ENCODE measurements around the gene TNS1. TPM values are rescaled to one million over a fixed set of nuclear protein-coding genes. Genes with fewer than 3 reads are reported as not detected.

Gene TNS1
- total RNA-seq, 2 donors from 2014 or later: 20.6 to 164 TPM

GRCh38 chr2:217908544-217908943 lies 94.3 kb downstream of the TNS1 start:
- no peaks in the 10 kb centered on the region for H3K36me3 ChIP-seq
- TF ChIP-seq CTCF (IDR thresholded peaks at IDR 0.05): no peak
- H3K4me1 ChIP-seq: no peaks in the 10 kb centered on the region
- no peak overlapping the region for H3K4me3 ChIP-seq
- no peaks in the 10 kb centered on the region for H3K9me3 ChIP-seq
- DNase-seq: no peak
- H3K9ac ChIP-seq (ENCODE audit: low read depth in 2 of 2, low read length in 2 of 2): no peak overlapping the region
- no peak overlapping the region for H3K27ac ChIP-seq
- no peaks in the 10 kb centered on the region for H3K27me3 ChIP-seq
- intact Hi-C loops (cut with DNase I): no loop called here

- H3K27me3 ChIP-seq: no peaks in the 10 kb centered on the region
- intact Hi-C loops (cut with DNase I): no loop called here
- H3K9ac ChIP-seq (ENCODE audit: low read depth in 2 of 2, low read length in 2 of 2): peak overlapping the region in 1 of 2 donors; percentile 41
- no peaks in the 10 kb centered on the region for H3K9me3 ChIP-seq
- no peak for TF ChIP-seq CTCF (IDR thresholded peaks at IDR 0.05)
- H3K4me3 ChIP-seq: no peak overlapping the region
- no peaks in the 10 kb centered on the region for H3K4me1 ChIP-seq
- no peak overlapping the region for H3K27ac ChIP-seq
- DNase-seq: no peak
- no peaks in the 10 kb centered on the region for H3K36me3 ChIP-seq
Observed at GRCh38 chr2:217907266-217907665, 95.5 kb downstream of the TNS1 start.

GRCh38 chr2:217906798-217907197 lies 96.0 kb downstream of the TNS1 start:
- no peaks in the 10 kb centered on the region for H3K4me1 ChIP-seq
- no peaks in the 10 kb centered on the region for H3K27me3 ChIP-seq
- DNase-seq: no peak
- H3K9ac ChIP-seq (ENCODE audit: low read depth in 2 of 2, low read length in 2 of 2): peak overlapping the region in 1 of 2 donors; percentile 41
- no peaks in the 10 kb centered on the region for H3K36me3 ChIP-seq
- TF ChIP-seq CTCF (IDR thresholded peaks at IDR 0.05): no peak
- peak overlapping the region; percentile 13 for H3K27ac ChIP-seq
- H3K9me3 ChIP-seq: no peaks in the 10 kb centered on the region
- intact Hi-C loops (cut with DNase I): no loop called here
- no peak overlapping the region for H3K4me3 ChIP-seq

GRCh38 chr2:217905896-217906295 lies 96.9 kb downstream of the TNS1 start:
- no peak overlapping the region for H3K4me3 ChIP-seq
- no peaks in the 10 kb centered on the region for H3K4me1 ChIP-seq
- intact Hi-C loops (cut with DNase I): no loop called here
- H3K9ac ChIP-seq (ENCODE audit: low read depth in 2 of 2, low read length in 2 of 2): no peak overlapping the region
- H3K27me3 ChIP-seq: no peaks in the 10 kb centered on the region
- no peaks in the 10 kb centered on the region for H3K36me3 ChIP-seq
- peak overlapping the region; percentile 76 for H3K27ac ChIP-seq
- no peaks in the 10 kb centered on the region for H3K9me3 ChIP-seq
- no peak for TF ChIP-seq CTCF (IDR thresholded peaks at IDR 0.05)
- DNase-seq: no peak

GRCh38 chr2:217905395-217905794 lies 97.4 kb downstream of the TNS1 start:
- no peaks in the 10 kb centered on the region for H3K9me3 ChIP-seq
- no peak for DNase-seq
- TF ChIP-seq CTCF (IDR thresholded peaks at IDR 0.05): no peak
- H3K36me3 ChIP-seq: no peaks in the 10 kb centered on the region
- intact Hi-C loops (cut with DNase I): no loop called here
- H3K4me1 ChIP-seq: no peaks in the 10 kb centered on the region
- H3K27ac ChIP-seq: peak overlapping the region; percentile 76
- peak overlapping the region in 1 of 2 donors; percentile 43 for H3K9ac ChIP-seq (ENCODE audit: low read depth in 2 of 2, low read length in 2 of 2)
- no peaks in the 10 kb centered on the region for H3K27me3 ChIP-seq
- H3K4me3 ChIP-seq: no peak overlapping the region

GRCh38 chr2:217904614-217904965 lies 98.2 kb downstream of the TNS1 start:
- H3K9ac ChIP-seq (ENCODE audit: low read depth in 2 of 2, low read length in 2 of 2): no peak overlapping the region
- intact Hi-C loops (cut with DNase I): no loop called here
- no peaks in the 10 kb centered on the region for H3K36me3 ChIP-seq
- no peaks in the 10 kb centered on the region for H3K4me1 ChIP-seq
- no peaks in the 10 kb centered on the region for H3K27me3 ChIP-seq
- no peaks in the 10 kb centered on the region for H3K9me3 ChIP-seq
- no peak for TF ChIP-seq CTCF (IDR thresholded peaks at IDR 0.05)
- DNase-seq: no peak
- peak overlapping the region; percentile 76 for H3K27ac ChIP-seq
- H3K4me3 ChIP-seq: no peak overlapping the region

All from colonic mucosa (tissue), 4 donors.